HUDEP-2 (cell line): Measurements from ENCODE around the gene PLXDC2.

Experiments used
- DNase-seq, 76 experiments: peaks; one replicate each; lab custom pipeline; 2025; ENCODE audit not compliant: unreplicated experiment in 76 of 76; lab: John Stamatoyannopoulos, UW

PLXDC2 gene

DNA sequence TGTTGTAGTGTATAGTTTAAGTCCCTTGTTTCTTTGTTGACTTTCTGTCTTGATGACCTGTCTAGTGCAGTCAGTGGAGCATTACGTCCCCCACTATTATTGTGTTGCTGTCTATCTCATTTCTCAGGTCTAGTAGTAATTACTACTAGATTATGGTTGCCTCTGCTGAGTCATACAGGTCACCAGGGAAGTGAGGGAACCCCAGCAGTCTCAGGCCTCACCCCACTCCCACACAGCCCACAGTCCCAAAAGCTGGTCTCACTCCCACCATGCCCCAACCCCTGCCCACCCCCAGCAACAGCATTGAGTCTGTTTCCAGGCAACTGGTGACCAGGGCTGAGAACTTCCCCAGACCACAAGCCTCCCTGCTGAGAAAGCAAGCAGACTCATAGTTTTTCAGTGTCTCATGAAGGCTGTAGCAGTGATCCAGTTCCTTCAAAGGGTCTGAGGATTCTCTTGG lies 88.0 kb downstream of the PLXDC2 start:
- DNase-seq: no peak

DNA sequence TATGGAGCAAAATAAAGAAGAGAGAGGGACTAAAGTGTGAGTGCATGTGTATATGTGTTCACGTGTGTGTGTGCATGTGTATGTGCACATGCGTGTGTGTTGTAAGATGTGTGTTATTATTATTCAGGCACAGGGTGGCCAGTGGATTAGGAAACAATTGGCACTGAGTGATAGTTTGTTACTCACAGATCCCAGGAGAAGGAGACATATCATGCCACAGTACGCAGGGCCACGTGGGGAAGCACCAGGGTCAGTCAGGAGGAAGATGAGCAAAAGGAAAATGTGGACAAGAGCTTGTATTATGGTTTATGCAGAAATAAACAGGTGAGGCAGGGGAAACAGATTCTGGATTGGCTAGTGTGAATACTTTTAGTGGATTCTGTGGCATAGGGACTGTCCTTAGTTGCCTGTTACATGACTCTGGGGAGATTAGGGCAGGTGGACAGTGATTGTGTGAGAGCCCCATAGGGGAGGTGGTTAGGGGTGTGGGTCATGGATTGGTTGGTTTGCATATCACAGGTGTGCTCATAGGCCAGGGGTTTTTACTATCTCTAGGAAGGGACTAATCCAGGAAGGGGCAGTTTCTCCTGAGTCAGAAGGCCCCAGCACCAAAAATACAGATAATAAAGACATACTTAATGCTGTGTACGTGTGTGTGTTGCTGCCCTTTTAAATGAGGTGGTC lies 90.0 kb downstream of the PLXDC2 start:
- no peak for DNase-seq

DNA sequence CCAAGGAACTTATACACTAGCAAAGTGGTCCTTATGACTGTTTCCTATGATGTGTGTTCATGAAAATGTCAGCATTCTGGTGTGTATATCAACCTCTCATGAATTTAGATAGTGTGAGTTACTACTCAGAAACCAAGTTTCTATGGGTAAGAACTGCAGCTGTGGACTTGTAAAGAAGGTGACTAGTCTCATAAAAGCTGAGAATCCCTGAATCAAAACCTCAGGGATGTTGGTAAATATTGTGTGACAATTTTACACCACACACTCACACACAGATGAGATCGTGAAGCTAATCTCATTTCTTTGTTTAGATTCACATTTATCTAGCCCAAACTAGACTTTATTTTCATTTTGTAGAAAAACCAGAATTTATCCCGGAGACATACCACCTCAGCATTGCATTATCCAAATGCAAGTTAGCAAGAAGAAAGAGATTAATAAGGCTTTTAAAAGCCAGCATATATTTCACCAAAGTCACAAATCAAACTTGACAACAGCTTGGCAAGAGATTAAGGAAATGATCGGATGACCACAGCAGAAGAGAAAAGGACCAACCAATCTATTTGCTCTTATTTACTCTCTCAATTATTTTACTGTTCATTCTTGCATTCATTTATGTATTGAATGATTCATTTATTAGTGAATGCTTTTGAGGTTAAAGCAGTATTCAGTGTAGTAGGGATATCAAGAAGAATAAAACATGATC lies 92.9 kb downstream of the PLXDC2 start:
- no peak for DNase-seq

DNA sequence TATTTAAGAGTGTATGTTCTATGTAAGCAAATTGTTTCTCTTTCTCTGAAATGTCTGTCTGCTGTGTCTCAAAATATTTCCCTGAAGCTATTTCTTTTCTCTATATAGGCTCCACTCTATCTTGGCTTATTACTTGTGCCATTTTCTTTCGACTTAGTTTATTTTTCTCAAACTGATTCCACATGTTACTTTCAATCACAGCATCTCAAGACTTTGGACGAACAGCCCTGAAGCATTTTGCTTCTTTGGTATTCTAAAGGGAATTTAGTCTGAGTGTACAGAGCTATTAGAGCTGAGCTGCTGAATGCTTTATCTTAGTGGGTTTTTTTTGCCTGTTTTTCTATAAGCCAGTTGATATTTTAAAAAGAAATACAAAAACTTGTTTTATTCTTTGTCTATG lies 95.7 kb downstream of the PLXDC2 start:
- DNase-seq: no peak

DNA sequence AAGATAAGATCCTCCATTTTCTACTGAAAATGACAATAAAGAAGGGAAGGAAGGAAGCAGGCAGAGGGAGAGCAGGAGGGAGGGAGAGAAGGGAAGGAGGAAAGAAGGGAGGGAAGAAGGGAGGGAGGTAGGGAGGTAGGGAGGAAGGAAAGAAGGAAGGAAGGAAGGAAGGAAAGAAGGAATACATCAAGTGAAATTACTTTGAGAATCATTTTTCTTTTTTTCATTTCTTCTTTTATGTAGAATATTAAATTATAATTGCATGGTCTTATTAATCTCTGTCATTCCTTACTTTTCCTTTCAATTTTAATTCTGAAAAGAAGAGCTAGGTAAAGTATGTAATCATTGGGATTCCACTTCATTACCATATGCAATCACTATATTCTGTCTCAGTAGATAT lies 97.8 kb downstream of the PLXDC2 start:
- no peak for DNase-seq

DNA sequence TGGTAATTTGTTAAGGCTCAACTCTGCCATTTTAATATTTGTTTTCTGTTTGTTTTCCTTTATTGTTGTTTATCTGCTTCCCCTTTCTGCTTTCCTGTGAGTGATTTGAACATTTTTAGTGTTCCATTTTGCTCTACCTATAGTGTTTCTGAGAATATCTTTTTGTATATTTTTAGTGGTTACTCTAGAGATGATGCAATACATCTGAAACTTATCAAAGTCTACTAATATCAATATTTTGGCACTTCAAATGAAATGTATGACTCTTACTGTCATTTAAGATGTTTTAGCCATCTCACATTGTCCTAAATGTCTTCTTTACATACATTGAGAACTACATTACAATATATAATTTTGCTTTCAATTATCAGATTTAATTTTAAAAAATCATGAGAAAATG lies 98.9 kb downstream of the PLXDC2 start:
- no peak for DNase-seq

DNA sequence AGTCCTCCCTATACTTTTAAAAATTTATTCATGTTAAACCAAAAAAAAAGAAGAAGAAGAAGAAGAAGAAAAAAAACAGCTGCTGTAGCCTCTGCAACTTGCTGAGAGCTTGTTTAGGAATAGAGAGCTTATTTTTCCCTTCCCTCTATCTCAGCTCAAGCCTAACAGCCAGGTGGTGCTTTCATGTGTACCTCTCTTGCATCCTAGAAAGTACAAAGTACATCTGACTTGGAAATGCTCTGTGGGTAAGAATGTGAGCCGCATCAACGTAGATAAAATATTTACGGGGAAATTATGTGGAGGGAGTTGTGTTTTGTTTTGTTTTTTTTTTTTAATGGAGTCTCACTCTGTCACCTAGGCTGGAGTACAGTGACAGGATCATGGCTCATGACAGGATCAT lies 99.6 kb downstream of the PLXDC2 start:
- DNase-seq: no peak

DNA sequence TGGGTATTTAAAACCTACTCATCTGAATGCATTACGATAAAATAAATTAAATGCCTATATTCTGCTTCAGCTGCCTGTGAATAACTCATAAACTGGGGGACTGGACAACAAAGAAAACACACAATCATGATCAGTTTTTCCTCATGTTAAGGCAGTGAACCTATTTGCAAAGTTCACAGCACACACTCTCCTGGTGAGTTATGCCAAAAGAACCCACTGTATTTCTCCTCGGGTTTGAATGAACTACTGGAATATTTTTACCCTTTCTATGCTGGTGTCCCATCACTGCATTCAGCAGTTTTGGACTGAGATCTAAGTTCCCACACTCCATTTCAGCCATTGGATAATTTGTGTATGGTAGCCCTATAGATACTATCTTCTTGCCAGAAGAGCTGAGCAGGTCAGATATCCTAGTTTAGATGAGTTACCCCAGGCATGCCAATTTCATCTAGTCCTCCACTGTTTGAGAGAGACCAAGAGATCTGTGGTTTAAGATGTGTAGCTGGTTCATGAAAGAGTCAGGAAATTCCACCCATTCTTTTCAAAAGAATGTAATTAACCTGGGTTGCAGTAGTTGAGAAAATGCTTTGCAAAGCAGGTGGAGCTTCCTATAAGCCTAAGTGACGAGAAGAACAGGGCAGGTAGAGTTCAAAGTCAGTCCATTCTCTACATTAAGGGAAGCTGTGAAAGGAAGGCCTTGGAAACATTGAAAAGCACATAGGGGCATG lies 101.7 kb downstream of the PLXDC2 start:
- no peak for DNase-seq

DNA sequence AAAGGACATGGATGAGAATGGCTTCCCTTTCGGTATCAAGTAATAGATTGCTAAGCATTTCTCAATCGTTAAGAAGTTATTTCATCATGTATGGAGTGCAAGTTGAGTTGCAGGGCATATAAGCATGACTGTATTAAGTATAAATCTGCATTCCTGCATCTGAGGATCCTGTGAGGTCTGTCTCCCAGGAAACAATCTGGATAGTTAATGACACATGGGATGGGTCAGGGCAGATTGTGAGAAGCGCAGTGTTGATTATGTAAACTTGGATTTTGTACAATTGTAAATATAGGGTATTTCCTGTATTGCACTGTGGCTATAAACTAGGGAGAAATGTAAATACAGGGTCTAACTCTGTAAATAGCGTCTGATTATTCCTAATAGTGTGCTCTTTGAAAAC lies 102.6 kb downstream of the PLXDC2 start:
- no peak for DNase-seq

DNA sequence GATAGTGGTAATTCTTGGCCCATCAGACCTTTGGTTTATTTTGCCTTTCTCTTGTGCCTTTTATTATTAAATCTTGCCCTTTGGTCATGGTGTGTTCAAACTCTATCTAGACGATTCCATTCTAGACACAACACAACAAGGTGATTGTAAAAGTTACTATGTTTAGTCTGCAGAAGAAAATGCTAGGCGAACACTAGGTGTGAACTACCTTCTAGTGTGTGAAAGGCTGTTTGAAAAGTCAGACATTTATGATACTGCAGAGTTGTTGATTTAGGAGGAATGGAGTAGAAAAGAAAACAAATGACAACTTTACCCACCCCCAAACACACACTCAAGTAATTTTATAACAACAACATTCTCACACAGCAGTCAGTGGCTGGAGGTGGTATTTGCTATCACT lies 103.4 kb downstream of the PLXDC2 start:
- no peak for DNase-seq

DNA sequence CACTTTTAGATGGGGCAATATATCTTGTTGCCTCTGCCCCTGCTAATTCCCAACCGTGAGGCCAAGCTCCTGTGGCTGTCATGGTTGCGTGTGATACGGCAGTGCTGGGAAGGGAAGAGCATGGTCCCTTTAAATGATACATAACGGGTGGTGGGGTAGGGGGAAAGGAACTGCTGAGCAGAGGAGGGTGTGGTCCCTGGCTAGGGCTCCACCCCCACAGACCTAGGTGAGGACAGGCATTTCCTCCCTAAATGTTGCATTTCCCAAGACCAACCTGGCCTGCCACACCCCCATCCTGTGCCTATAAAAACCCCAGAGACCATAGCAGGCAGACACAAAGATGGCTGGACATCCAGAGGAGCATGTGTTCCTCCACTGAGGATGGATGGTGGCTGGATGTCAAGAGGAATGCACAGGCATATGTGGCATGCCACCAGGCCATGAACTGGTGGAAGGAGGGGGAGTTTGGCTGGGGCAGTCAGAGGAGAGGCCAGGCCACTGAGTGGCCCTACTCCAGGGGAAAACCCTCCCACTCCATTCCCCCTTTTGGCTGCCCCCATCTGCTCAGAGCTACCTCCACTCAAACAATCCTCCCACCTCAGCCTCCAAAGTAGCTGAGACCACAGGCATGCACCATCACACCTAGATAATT lies 104.0 kb downstream of the PLXDC2 start:
- no peak for DNase-seq

DNA sequence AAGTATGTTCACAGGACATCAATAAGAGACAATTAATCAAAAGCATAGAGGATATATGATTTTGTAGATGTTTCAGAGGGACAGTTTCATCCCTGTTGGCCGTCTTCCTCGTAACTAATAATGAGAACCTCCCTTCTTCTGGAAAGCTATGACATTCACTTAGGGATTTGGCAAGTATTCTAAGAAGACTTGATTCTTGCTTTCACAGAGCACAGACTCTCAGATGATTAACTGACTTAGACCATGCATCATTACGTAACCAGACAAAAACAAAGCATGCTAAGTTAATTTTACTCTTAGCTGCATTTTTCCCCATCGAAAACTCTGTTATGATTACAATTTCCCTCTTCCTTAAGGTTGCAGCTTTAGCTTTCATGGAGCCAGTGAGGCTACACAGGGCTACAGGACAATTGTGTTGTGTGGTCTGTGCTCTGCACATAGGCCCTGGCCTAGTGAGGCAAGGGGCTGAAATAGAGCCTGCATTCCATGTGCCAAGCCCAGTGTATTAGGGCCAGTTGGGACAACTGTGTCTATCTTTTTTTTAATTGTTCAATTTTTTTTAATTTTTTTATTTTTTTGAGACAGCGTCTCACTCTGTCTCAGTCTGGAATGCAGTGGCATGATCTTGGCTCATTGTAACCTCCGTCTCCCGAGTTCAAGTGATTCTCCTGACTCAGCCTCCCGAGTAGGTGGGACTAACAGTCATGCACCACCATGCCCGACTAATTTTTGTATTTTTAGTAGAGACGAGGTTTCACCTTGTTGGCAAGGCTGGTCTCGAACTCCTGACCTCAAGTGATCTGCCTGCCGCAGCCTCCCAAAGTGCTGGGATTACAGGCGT lies 105.3 kb downstream of the PLXDC2 start:
- DNase-seq: no peak

DNA sequence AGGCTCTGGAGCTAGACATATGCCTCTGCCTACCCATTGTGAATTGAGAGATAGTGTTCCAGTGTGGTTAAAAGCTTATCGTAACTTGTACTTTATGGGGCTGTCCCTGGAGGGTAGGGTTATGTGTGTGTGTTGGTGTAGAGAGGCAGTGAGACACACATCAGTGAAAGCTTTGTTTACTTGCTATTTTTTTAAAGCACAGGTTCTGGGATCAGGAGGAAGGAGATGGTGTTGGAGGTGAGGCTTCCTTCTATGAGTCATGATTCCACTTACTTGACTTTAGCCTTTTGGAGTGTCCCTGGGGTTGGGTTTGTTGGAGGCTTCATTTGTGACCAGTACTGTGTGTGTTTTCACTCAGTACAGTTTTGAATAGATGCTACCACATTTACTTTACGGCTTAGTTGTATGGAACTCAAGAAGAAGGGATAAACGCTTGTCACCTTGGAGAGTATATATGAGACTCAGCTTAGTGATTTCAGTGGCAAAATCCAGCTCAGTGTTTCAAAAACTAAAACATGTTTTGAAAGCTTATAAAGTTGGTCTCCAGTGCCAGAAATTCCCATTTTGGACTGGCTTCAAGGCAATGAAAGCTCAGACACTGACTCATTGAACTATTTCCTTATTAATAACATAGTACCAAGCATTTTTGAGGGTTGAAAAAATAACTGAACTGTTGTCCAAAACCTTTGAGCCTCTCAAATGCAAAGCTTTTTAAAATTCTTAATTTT lies 106.2 kb downstream of the PLXDC2 start:
- no peak for DNase-seq

DNA sequence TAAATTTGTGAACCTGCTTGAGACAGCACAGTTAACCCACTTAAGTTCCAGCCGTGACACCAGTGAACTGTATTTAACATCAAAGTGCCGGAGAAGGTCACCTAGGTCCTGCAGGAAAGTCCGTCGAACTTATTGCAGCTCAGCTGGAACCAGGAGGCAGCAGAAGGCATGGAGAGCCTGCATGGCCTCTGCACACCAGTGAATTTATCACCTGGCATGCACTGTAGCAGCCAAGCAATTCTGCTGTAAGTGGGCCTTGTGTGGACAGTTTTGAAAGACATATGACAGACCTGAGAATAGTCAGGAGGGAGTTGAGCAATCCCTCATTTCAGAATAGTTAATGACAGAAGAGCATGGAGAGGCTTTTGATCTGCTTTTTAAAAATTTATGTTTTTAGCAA lies 108.8 kb downstream of the PLXDC2 start:
- no peak for DNase-seq

DNA sequence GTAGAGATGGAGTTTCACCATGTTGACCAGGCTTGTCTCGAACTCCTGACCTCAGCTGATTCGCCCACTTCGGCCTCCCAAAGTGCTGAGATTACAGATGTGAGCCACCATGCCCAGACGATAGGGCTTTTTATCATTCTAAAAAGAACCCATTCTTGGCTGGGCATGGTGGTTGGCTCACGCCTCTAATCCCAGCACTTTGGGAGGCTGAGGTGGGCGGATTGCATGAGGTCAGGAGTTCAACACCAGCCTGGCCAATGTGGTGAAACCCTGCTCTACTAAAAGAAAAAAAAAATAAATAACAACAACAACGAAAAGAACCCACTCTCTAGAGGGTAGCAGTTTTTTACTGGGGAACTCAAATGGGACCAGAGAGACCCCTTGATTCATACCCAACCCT lies 112.7 kb downstream of the PLXDC2 start:
- DNase-seq: no peak

DNA sequence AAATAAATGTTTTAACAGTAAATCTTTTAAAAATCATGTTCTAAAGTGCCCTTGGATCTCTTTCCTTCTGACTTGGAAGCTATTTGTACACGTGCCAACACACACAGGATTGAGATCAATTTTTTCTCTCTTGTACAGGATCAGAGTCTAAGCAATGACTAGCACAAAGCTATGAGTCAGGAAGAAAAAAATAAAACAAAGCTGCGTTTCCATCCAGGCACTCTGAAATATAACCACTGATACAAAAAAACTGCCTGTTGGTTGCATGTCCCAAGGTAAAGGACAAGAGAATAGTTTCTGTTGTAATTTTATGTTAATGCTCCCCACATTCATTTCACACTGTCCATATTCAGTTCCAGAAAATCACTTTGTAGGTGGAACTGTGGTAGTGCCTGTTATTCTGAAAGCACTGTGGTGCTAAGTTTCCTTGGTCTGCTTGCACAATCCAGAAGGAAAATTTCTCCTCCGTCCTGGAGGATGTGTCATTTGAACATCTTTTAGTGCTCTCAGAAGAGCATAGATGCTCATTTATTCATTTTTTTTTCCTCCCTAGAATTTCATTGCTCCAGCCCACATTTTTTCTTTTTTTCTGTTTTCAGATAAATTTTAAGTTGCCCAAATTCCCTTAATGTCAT lies 113.4 kb downstream of the PLXDC2 start:
- DNase-seq: no peak

DNA sequence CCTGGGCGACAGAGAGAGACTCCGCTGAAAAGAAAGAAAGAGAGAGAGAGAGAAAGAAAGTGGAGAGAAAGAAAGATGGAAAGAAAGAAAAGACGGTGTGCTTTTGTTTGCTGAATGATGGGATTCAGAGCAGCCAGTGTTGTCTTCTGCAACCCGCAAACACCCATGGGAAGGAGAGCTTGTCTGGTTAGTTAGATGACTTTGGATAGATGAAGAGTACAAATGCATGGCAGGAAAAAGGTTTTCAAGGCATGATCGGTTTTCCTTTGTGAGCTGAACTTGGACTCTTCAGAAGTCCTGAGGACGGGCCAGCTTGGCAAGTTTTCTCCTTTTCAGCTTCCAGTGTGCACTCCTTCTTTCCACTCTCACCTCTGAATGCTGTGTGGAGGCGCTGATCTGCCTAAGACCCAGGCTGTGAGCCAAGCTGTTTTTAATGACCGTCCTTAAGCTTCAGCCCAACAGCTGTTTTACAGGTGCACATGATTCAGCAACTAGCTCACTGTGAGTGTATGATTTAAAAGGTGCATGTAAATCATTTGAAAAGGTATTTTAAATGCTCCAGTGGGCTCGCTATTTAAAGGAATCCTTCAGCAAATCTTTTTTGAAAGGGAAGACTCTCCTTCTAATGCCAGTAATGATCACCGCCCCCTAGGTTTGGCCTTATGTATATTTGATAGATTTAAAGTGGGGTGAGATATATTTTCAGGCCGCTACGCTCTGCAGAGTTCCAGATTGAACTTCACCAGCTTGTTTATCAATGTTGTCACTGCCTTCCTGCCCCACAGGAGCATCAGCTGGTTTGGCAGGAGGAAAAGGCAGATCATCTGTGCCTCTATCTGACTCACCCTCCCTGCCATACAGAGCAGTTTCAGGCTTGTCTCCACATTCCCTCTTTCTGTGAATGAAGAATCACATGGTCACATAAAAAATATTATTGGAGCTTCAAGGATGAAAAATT lies 115.0 kb downstream of the PLXDC2 start:
- DNase-seq: no peak

DNA sequence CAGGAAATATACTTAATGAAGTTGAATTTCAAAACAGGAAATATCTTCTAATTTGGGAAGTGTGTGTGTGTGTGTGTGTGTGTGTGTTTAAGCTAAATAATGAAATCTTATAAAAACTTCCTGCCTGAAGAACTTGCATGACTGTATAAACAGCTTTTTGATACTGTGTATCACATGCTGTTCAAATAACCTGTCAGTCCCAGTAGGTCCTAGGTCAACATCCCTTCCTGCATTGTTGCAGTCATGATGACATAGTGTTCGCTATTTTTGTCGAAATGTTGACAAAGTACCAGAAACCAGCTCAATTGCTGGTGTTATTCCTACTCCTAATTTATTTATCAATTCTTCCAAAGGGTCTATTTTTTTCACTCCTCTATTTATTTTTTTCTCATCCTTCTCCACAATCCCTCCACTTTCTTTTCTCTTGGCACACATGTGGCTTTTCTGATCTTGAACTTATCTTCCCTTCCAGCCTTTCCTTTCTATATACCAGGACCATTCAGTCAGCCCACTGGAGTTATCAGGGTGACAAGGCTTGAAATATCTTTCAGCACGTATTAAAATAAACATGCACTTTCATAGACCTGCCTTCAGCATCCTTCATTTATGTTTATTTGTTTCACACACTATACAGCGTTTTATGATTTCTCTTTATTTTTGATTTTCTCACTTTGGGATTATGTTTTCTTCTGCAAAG lies 115.8 kb downstream of the PLXDC2 start:
- no peak for DNase-seq
